ENCODE measurements around the gene MYL2.

DNA sequence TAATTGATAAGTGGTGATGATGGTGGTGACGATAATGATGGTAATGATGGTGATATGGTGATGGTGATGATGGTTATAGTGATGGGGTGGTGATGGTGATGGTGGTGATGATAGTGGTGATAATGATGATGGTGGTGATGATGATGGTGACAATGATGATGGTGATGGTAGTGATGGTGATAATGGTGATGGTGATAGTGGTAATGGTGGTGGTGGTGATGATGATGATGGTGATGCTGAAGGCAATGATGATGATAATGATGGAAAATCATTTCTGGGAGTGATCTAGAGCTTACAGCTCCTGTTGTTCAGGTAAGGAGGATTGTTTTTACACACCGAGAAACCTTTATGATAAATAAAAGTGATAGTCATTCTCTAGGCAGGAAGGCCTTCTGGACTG, 39.7 kb downstream of the MYL2 start:
- no peak for TF ChIP-seq TAF1 (IDR thresholded peaks at IDR 0.05; ENCODE audit: borderline replicate concordance, low read depth, low read length)
- TF ChIP-seq NFXL1 (IDR thresholded peaks at IDR 0.05; ENCODE audit: borderline replicate concordance), result no peak

Data from GM12878 (cell line).